ENCODE data around the gene APOC3. TPM values are rescaled to one million over a fixed set of nuclear protein-coding genes. Genes with fewer than 3 reads are reported as not detected.

The APOC3 gene
- total and polyA plus RNA-seq, 2 of the 4 experiments (the other 2 are of a cell fraction), result not detected

GRCh38 chr11:116869610-116870009, 39.9 kb downstream of the APOC3 start:
- Histone ChIP-seq H3K27me3 (ENCODE audit: control insufficient read depth, insufficient read depth, low read length) (no peaks in the 10 kb centered on the region), H3K4me1 (ENCODE audit: control insufficient read depth, insufficient read depth, low read length) (peaks cover 3% of the 10 kb centered on the region; the same call in 1 of the 2 replicates), H2BK120ac (ENCODE audit: low read depth, low read length) (no peak overlapping the region), H3K56ac (ENCODE audit: extremely low read depth, insufficient read depth, low read length) (no peak overlapping the region), H3K9me3 (ENCODE audit: control insufficient read depth, insufficient read depth, low read length) (no peaks in the 10 kb centered on the region), H3K36me3 (ENCODE audit: control insufficient read depth, insufficient read depth, low read length) (peaks cover 33% of the 10 kb centered on the region), H4K8ac (ENCODE audit: low read depth in 2 of 2, low read length in 2 of 2) (no peak overlapping the region), H4K5ac (ENCODE audit: low read depth, low read length) (no peak overlapping the region), H3K9ac (ENCODE audit: low read depth, low read length) (no peak overlapping the region), H2AK5ac (ENCODE audit: low read depth, low read length) (no peak overlapping the region), H2BK15ac (ENCODE audit: low read depth, low read length) (no peak overlapping the region), H2BK20ac (ENCODE audit: low read depth, low read length) (no peak overlapping the region), H3K14ac (replicated peaks; ENCODE audit: low read depth, low read length) (no peak overlapping the region), H2AFZ (replicated peaks; ENCODE audit: low read length, poor library complexity) (no peak overlapping the region), H3K27ac (ENCODE audit: insufficient read depth, low read length) (no peak overlapping the region), H3K79me1 (ENCODE audit: low read depth in 1 of 2, low read length in 2 of 2) (peaks cover 0 to 10% of the 10 kb centered on the region in 2 experiments; a peak in 3 of 4 replicates), H3K23ac (ENCODE audit: low read depth, low read length) (0 out of 2 replicates have a peak overlapping the region, but pooled peaks have one; percentile 17), H3K4ac (ENCODE audit: low read depth, low read length) (no peak overlapping the region), H3K4me2 (ENCODE audit: low read depth, low read length) (no peak overlapping the region), H3K9me1 (ENCODE audit: insufficient read depth, low read length) (peaks cover 17% of the 10 kb centered on the region), H2AK9ac (replicated peaks; ENCODE audit: low read depth, low read length, poor library complexity) (no peak overlapping the region), H2BK5ac (ENCODE audit: low read depth, low read length, poor library complexity, severe bottlenecking) (no peak overlapping the region), H3K4me3 (ENCODE audit: insufficient read depth, low read depth, low read length) (no peak overlapping the region), H4K20me1 (ENCODE audit: insufficient read depth, low read length) (no peaks in the 10 kb centered on the region), H3K18ac (ENCODE audit: low read depth, low read length) (no peak overlapping the region), H4K91ac (ENCODE audit: insufficient read depth, low read depth, low read length) (no peak overlapping the region)
- WGBS, 2 experiments (ENCODE audit: extremely low coverage in 2 of 2, insufficient read length in 1 of 2), result 100% methylated on average over 1 of the region's 4 CpGs; no CpG with 5 or more reads in 1 of the 2 experiments
- no TSS peak for BruUV-seq (replicated peaks)
- in situ Hi-C loops (cut with MboI; ENCODE audit: low sequenced_read_pairs), result loop anchor here (10.0 kb wide), 1 partner anchor 355 kb away; no protein-coding TSS in a partner anchor
- DNase-seq, result no peak
- intact Hi-C loops (cut with micrococcal nuclease), result loop anchor here (5.0 kb wide), 1 partner anchor 77 kb away; the partner anchor contains the start of gene APOA5
- TF ChIP-seq MAZ (IDR thresholded peaks at IDR 0.05; ENCODE audit: borderline replicate concordance, low read depth, low read length) (no peak), CTCF (conservative IDR thresholded peaks at IDR 0.05; ENCODE audit: low read depth, low read length) (no peak), CEBPB (IDR thresholded peaks at IDR 0.05; ENCODE audit: low read depth, low read length) (no peak), RAD21 (IDR thresholded peaks at IDR 0.05; ENCODE audit: low read length) (no peak), NFE2L2 (IDR thresholded peaks at IDR 0.05; ENCODE audit: low read depth, low read length) (no peak)
- ChIA-PET CTCF (interaction anchor here (1.9 kb wide), 1 partner anchor 16 kb away, joined by 4 read pairs; no protein-coding TSS in a partner anchor), POLR2A (ENCODE audit: unreplicated experiment) (no interaction called here)
- dilution Hi-C loops (cut with HindIII; ENCODE audit: low sequenced_read_pairs, unreplicated experiment), result no loop called here
- no peak for ATAC-seq (ENCODE audit: low read depth)
